ENCODE measurements around the gene ZBTB2.

DNA sequence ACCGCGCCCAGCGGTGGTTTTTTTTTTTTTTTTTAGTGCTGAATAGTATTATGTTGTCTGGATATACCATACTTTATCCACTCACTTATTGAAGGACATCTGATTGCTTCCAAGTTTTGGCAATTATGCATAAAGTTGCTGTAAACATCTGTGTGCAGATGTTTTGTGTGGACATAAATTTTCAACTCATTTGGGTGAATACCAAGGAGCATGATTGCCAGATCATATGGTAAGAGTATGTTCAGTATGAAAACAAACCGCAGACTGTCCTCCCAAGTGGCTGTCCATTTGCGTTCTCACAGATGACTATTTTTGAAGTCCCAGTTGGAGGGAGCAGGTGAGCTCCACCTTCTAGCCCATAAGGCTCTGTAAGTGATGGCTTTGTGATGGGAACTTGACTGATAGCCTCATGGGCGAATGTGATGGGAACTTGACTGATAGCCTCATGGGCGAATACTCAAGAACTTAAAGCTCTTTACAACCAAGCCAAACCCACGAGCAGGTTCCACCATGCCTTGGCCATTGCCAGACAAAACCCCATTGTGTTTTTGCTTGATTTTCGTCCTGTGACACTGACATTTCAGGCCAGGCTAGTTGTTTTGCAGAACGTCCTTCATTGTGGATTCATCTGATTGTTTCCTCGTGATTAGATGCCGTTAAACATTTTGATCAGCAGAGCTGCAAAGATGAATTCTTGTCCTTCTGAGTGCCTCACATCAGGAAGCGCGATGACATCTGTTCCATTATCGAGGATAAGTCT, 51.0 kb downstream of the ZBTB2 start:
- TF ChIP-seq, protein P1, sequence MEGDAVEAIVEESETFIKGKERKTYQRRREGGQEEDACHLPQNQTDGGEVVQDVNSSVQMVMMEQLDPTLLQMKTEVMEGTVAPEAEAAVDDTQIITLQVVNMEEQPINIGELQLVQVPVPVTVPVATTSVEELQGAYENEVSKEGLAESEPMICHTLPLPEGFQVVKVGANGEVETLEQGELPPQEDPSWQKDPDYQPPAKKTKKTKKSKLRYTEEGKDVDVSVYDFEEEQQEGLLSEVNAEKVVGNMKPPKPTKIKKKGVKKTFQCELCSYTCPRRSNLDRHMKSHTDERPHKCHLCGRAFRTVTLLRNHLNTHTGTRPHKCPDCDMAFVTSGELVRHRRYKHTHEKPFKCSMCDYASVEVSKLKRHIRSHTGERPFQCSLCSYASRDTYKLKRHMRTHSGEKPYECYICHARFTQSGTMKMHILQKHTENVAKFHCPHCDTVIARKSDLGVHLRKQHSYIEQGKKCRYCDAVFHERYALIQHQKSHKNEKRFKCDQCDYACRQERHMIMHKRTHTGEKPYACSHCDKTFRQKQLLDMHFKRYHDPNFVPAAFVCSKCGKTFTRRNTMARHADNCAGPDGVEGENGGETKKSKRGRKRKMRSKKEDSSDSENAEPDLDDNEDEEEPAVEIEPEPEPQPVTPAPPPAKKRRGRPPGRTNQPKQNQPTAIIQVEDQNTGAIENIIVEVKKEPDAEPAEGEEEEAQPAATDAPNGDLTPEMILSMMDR (IDR thresholded peaks at IDR 0.05) = no peak
- TF ChIP-seq POLR2A (IDR thresholded peaks at IDR 0.05) = no peak
